ENCODE data around the gene KRT86. TPM values are rescaled to one million over a fixed set of nuclear protein-coding genes. Genes with fewer than 3 reads are reported as not detected.

Gene KRT86
- total and polyA plus RNA-seq, 7 experiments from 2014 or later = 0.13 to 1.5 TPM; not detected in 5

GRCh38 chr12:52277486-52278245 lies 3.2 kb downstream of the KRT86 start:
- DNase-seq (no peak), ATAC-seq (no peak)
- intact Hi-C loops (cut with micrococcal nuclease) = loop anchor here (2.0 kb wide), 2 partner anchors 55 to 121 kb away; no protein-coding TSS in a partner anchor
- ChIA-PET POLR2A (no interaction called here), CTCF (interaction anchor here (0.7 to 2.0 kb wide), 4 partner anchors 32 to 607 kb away, joined by 3 to 4 read pairs (median 4); no protein-coding TSS in a partner anchor)
- Mint-ChIP-seq H3K27ac (peak overlapping the region in 1 of 9 donors; percentile 14), H3K27me3 (peaks cover 18 to 63% (median 32%) of the 10 kb centered on the region in 5 donors), H3K9me3 (no peaks in the 10 kb centered on the region), H3K4me1 (peaks cover 0 to 15% (median 5%) of the 10 kb centered on the region in 7 donors), H3K36me3 (no peaks in the 10 kb centered on the region), H3K4me3 (no peak overlapping the region)
- no peaks in the 10 kb centered on the region for H3K4me1 ChIP-seq (ENCODE audit: control insufficient read depth in 2 of 2, insufficient read depth in 2 of 2, low read length in 2 of 2)
- H3K27me3 ChIP-seq (ENCODE audit: control insufficient read depth in 2 of 2, insufficient read depth in 2 of 2, low read length in 2 of 2) = peaks cover 0 to 5% of the 10 kb centered on the region in 2 donors
- H3K4me3 ChIP-seq (ENCODE audit: low read length) = no peak overlapping the region
- no peaks in the 10 kb centered on the region for H3K9me3 ChIP-seq (ENCODE audit: control insufficient read depth in 2 of 3, low read length in 3 of 3)
- H3K27ac ChIP-seq (ENCODE audit: low read depth, low read length) = no peak overlapping the region
- no peaks in the 10 kb centered on the region for H3K36me3 ChIP-seq (ENCODE audit: control insufficient read depth in 2 of 3, insufficient read depth in 3 of 3, low read length in 3 of 3)

GRCh38 chr12:52278575-52279421 lies 4.4 kb downstream of the KRT86 start:
- ATAC-seq (peak; percentile 90), DNase-seq (peak; percentile 35 to 85 (median 62))
- Mint-ChIP-seq H3K27me3 (peaks cover 16 to 57% (median 32%) of the 10 kb centered on the region in 5 donors), H3K36me3 (no peaks in the 10 kb centered on the region), H3K27ac (peak overlapping the region in 1 of 9 donors; percentile 30), H3K9me3 (no peaks in the 10 kb centered on the region), H3K4me1 (peaks cover 0 to 15% (median 5%) of the 10 kb centered on the region in 7 donors), H3K4me3 (peak overlapping the region in 6 of 10 donors; percentile 1 to 56 (median 25))
- H3K27me3 ChIP-seq (ENCODE audit: control insufficient read depth in 2 of 2, insufficient read depth in 2 of 2, low read length in 2 of 2) = peaks cover 0 to 5% of the 10 kb centered on the region in 2 donors
- intact Hi-C loops (cut with micrococcal nuclease) = loop anchor here (2.0 kb wide), 2 partner anchors 56 to 122 kb away; no protein-coding TSS in a partner anchor
- H3K27ac ChIP-seq (ENCODE audit: low read depth, low read length) = no peak overlapping the region
- no peaks in the 10 kb centered on the region for H3K36me3 ChIP-seq (ENCODE audit: control insufficient read depth in 2 of 3, insufficient read depth in 3 of 3, low read length in 3 of 3)
- H3K4me3 ChIP-seq (ENCODE audit: low read length) = no peak overlapping the region
- ChIA-PET CTCF (interaction anchor here (0.6 to 2.0 kb wide), 12 partner anchors 14 to 139 kb away, joined by 3 to 6 read pairs (median 4); no protein-coding TSS in a partner anchor), POLR2A (no interaction called here)
- H3K4me1 ChIP-seq (ENCODE audit: control insufficient read depth in 2 of 2, insufficient read depth in 2 of 2, low read length in 2 of 2) = no peaks in the 10 kb centered on the region
- H3K9me3 ChIP-seq (ENCODE audit: control insufficient read depth in 2 of 3, low read length in 3 of 3) = no peaks in the 10 kb centered on the region

GRCh38 chr12:52279422-52280318 lies 5.2 kb downstream of the KRT86 start:
- Mint-ChIP-seq H3K27ac (no peak overlapping the region), H3K36me3 (no peaks in the 10 kb centered on the region), H3K4me3 (peak overlapping the region in 2 of 10 donors; percentile 17 to 56), H3K9me3 (no peaks in the 10 kb centered on the region), H3K27me3 (peaks cover 9 to 48% (median 28%) of the 10 kb centered on the region in 5 donors), H3K4me1 (peaks cover 0 to 15% (median 5%) of the 10 kb centered on the region in 7 donors)
- DNase-seq (no peak), ATAC-seq (peak; percentile 3)
- H3K9me3 ChIP-seq (ENCODE audit: control insufficient read depth in 2 of 3, low read length in 3 of 3) = no peaks in the 10 kb centered on the region
- H3K27me3 ChIP-seq (ENCODE audit: control insufficient read depth in 2 of 2, insufficient read depth in 2 of 2, low read length in 2 of 2) = peaks cover 0 to 5% of the 10 kb centered on the region in 2 donors
- intact Hi-C loops (cut with micrococcal nuclease) = loop anchor here (2.0 kb wide), 2 partner anchors 57 to 123 kb away; no protein-coding TSS in a partner anchor
- ChIA-PET POLR2A (no interaction called here), CTCF (interaction anchor here (0.6 to 1.3 kb wide), 9 partner anchors 13 to 600 kb away, joined by 3 to 6 read pairs (median 4); no protein-coding TSS in a partner anchor)
- H3K27ac ChIP-seq (ENCODE audit: low read depth, low read length) = no peak overlapping the region
- H3K36me3 ChIP-seq (ENCODE audit: control insufficient read depth in 2 of 3, insufficient read depth in 3 of 3, low read length in 3 of 3) = no peaks in the 10 kb centered on the region
- H3K4me3 ChIP-seq (ENCODE audit: low read length) = no peak overlapping the region
- H3K4me1 ChIP-seq (ENCODE audit: control insufficient read depth in 2 of 2, insufficient read depth in 2 of 2, low read length in 2 of 2) = no peaks in the 10 kb centered on the region

- no peak overlapping the region for H3K4me3 ChIP-seq (ENCODE audit: low read length)
- H3K36me3 ChIP-seq (ENCODE audit: control insufficient read depth in 2 of 3, insufficient read depth in 3 of 3, low read length in 3 of 3) = no peaks in the 10 kb centered on the region
- CTCF ChIA-PET = no interaction called here
- Mint-ChIP-seq H3K36me3 (no peaks in the 10 kb centered on the region), H3K9me3 (no peaks in the 10 kb centered on the region), H3K27ac (no peak overlapping the region), H3K4me1 (peaks cover 0 to 15% (median 5%) of the 10 kb centered on the region in 7 donors), H3K27me3 (peaks cover 9 to 43% (median 24%) of the 10 kb centered on the region in 5 donors), H3K4me3 (no peak overlapping the region)
- intact Hi-C loops (cut with micrococcal nuclease) = no loop called here
- POLR2A ChIA-PET = no interaction called here
- H3K4me1 ChIP-seq (ENCODE audit: control insufficient read depth in 2 of 2, insufficient read depth in 2 of 2, low read length in 2 of 2) = no peaks in the 10 kb centered on the region
- peaks cover 0 to 5% of the 10 kb centered on the region in 2 donors for H3K27me3 ChIP-seq (ENCODE audit: control insufficient read depth in 2 of 2, insufficient read depth in 2 of 2, low read length in 2 of 2)
- H3K27ac ChIP-seq (ENCODE audit: low read depth, low read length) = no peak overlapping the region
- no peaks in the 10 kb centered on the region for H3K9me3 ChIP-seq (ENCODE audit: control insufficient read depth in 2 of 3, low read length in 3 of 3)
- DNase-seq = no peak
- ATAC-seq = peak; percentile 69
Measured at GRCh38 chr12:52280319-52280795, 5.9 kb downstream of the KRT86 start.

DNA sequence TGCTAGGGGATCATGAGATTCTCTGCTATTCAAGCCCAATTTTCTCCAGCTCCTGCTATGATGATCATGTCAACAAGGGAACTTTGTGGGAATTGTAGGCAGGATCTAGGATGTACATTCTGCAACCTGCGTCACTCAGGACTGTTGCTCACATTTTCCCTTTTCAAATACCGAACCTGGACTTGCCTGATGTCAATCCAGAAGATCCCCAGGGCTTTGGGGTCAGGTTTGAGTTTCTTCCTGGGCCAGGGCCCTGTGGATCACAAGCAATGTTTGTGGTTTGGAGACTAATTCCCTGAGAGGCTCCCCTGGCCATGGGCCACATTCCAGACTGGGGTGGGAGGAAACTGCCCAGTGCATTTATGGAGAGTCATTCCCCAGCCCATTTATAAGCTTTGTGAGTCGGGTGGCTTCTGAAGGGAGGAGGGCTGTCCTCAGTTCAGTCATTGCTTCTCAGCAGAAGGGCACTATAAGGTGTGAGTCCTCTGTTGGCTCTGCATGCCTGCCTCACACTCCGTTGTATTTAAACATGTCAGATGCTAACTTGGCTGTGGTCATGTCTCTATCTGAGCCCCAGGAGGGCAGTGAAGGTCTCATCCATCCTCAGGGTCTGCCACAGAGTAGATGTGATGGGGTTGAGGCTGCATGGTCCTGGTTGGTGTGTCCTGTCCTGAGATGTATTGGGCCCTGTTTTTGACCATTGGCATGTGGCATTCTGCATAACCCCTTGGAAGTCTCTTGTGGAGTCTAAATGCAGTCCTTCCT lies 6.5 kb downstream of the KRT86 start:
- Histone ChIP-seq H3K9me3 (ENCODE audit: control insufficient read depth in 2 of 3, low read length in 3 of 3) (no peaks in the 10 kb centered on the region), H3K4me3 (ENCODE audit: low read length) (no peak overlapping the region), H3K27me3 (ENCODE audit: control insufficient read depth in 2 of 2, insufficient read depth in 2 of 2, low read length in 2 of 2) (peaks cover 0 to 5% of the 10 kb centered on the region in 2 donors), H3K4me1 (ENCODE audit: control insufficient read depth in 2 of 2, insufficient read depth in 2 of 2, low read length in 2 of 2) (no peaks in the 10 kb centered on the region), H3K27ac (ENCODE audit: low read depth, low read length) (no peak overlapping the region), H3K36me3 (ENCODE audit: control insufficient read depth in 2 of 3, insufficient read depth in 3 of 3, low read length in 3 of 3) (no peaks in the 10 kb centered on the region)
- Mint-ChIP-seq H3K27me3 (peaks cover 9 to 37% (median 24%) of the 10 kb centered on the region in 5 donors), H3K36me3 (no peaks in the 10 kb centered on the region), H3K9me3 (no peaks in the 10 kb centered on the region), H3K4me3 (no peak overlapping the region), H3K27ac (no peak overlapping the region), H3K4me1 (peaks cover 0 to 15% (median 5%) of the 10 kb centered on the region in 7 donors)
- DNase-seq (no peak), ATAC-seq (no peak)
- CTCF ChIA-PET = no interaction called here
- intact Hi-C loops (cut with micrococcal nuclease) = no loop called here
- POLR2A ChIA-PET = no interaction called here
